Islet of Langerhans (tissue), 1 donor: ENCODE data around the gene NXPH1.

Experiments used
- FAIRE-seq: peaks from one replicate; lab custom pipeline; 2011; peaks lifted over from hg19 to GRCh38; lab: Jason Lieb, UNC

Gene NXPH1

GRCh38 chr7:8433477-8434289 is at the start of gene NXPH1:
TSS of gene NXPH1 (plus strand) at chr7:8433609.
- no peak for FAIRE-seq

- no peak for FAIRE-seq
Observed at GRCh38 chr7:8384901-8385300, 48.5 kb upstream of the NXPH1 start.

GRCh38 chr7:8386926-8387550 is 46.4 kb upstream of the NXPH1 start:
- no peak for FAIRE-seq

DNA sequence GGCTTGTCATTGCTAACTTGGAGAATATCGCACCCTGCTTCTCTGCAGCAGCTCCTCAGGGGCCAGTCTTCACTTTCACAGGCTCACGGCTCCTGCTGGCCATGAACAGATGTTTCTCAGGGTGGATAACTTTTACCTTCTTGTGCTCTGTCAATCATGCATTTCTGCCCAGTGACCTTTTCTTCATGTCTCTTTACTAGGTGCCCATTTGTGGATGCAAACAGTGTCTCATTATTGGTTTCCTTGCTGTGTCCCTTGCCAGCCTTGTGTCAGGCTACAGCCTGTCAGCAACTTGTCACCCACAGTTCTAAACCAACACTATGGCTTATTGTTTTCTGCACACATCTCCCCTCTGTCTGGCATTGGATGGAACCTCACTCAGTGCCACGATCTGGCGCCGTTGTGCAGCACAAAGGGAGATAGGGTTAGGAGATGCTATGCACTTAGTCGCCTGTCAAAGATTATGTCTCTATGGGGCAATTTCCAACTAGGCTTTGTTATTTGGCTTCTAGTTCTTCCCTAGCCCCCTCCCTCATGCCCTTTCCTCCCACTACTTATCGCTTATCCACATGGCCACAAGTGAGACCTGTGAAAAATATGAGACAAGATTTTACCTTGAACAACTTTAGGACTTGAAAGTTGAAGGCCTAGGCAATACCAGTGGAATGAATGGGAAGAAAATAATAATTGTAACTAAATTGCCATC is 45.7 kb upstream of the NXPH1 start:
- FAIRE-seq = no peak

- no peak for FAIRE-seq
Observed at GRCh38 chr7:8388257-8388625, 45.2 kb upstream of the NXPH1 start.

- no peak for FAIRE-seq
Observed at GRCh38 chr7:8389593-8390261, 43.7 kb upstream of the NXPH1 start.

- no peak for FAIRE-seq
Observed at GRCh38 chr7:8390262-8390626, 43.2 kb upstream of the NXPH1 start.

DNA sequence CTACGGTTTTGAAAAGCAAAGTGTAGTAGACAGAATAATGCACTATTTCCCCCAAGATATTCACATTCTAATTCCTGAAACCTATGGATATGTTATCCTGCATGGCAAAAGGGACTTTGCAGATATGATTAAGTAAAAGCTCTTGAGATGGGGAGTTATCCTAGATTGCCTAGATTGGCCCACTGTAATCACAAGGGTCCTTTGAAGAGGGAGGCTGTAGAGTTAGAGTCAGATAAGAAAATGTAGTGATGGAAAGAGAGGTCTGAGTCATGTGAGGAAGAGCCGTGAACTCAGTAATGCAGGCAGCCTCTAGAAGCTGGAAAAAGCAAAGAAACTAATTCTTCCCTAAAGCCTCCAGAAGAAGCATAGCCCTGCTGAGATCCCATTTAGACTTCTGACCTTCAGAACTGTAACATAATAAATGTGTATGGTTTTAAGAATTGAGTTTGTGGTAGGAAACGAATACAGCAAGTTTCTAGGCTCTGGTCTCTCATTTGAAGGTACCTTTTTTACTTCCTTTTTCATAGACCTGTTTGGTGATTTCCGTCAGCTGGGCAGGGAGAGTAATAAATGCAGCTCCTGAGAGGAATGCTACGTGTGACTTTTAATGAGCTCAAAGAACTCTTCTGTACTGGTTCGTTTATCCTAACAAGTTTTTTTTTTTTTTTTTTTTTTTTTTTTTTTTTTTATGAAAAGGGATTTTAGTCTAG is 41.9 kb upstream of the NXPH1 start:
- FAIRE-seq = no peak

- no peak for FAIRE-seq
Observed at GRCh38 chr7:8396294-8396693, 37.1 kb upstream of the NXPH1 start.

- no peak for FAIRE-seq
Observed at GRCh38 chr7:8408871-8409270, 24.5 kb upstream of the NXPH1 start.

DNA sequence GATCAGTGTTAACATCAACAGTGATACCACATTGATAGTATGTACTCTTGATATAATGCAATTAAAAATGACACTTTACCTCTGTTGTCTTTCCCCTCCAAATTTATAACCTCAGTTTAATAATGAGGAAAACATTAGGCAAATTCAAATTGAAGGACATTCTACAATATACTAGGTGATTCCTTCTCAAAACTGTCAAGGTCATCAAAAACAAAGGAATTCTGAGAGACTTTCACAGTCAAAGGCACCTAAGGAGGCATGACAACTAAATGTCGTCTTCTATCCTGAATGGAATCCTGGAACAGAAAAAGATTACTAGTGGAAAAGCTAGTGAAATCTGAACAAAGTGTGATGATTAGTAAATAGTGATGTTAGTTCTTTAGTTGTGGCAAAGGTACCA is 22.3 kb upstream of the NXPH1 start:
- no peak for FAIRE-seq

DNA sequence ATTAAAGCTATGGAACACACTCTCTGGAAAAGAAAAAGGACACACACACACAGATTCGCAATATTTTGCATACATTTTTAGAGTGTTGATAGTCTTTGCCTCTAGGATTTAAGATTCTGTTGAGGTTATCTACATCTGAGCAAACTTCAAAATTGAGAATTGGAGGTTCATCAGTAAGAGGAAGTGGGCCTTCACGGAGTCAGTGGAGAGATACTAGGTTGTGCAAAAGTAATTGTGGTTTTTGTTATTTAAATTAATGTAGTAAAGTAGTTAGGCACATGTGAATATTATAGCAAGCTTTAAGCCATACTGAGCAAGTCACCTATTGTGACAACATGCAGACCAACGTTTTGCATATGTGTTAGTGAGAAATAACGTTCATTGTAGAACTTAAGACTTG is 19.8 kb upstream of the NXPH1 start:
- no peak for FAIRE-seq

DNA sequence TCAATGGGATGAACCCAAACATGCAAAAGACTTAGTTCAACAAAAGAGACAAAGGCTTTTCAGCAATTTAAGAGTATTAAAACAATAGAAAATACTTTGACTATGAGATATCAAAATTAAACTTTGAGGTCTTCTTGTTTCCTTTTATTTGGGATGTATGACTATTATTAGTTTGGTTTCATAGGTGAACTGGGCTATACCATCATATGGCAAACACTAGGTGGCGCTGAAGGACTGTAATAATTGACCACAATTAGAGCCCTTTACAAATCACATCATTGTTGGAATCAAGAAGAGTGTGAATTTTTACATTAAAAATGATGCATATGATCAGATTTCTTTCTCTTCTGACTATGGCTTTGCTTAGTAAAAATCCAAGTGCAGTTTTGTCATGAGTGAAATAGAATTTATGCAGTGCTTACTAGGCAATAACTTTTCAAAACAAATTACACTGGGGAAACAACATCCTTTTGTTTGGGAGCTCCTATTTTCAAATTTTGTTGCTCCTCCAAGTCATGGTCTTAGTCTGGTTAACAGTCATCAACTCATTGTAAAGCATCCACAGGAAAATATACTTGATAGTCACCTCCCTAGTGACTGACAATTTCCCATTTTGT is 14.7 kb upstream of the NXPH1 start:
- peak; percentile 99 for FAIRE-seq

- FAIRE-seq = no peak
Observed at GRCh38 chr7:8422177-8422576, 11.2 kb upstream of the NXPH1 start.

GRCh38 chr7:8423057-8423456 is 10.4 kb upstream of the NXPH1 start:
- no peak for FAIRE-seq

GRCh38 chr7:8425223-8425622 is 8.2 kb upstream of the NXPH1 start:
- no peak for FAIRE-seq

DNA sequence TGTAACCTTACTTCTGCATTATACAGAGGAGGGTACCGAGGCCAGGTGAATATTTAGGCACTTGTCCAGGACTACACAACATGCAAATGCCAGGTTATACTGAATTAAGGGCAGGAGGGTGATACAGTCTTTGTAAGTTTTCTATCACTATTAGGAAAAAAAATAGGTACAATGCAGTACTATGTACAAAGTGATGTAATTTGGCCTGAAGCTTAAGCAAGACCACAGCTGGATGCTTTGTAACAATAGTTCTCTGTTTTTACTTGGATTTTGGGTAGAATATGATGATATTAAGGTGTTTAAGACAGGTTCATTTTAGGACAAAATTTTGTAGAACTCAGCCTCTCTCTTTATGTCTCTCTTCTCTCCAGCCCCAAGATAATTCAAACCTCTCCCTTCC is 2.8 kb upstream of the NXPH1 start:
- no peak for FAIRE-seq

- FAIRE-seq = no peak
Observed at GRCh38 chr7:8434290-8435002, 1.0 kb downstream of the NXPH1 start.

GRCh38 chr7:8435095-8435494 is 1.7 kb downstream of the NXPH1 start:
- no peak for FAIRE-seq

DNA sequence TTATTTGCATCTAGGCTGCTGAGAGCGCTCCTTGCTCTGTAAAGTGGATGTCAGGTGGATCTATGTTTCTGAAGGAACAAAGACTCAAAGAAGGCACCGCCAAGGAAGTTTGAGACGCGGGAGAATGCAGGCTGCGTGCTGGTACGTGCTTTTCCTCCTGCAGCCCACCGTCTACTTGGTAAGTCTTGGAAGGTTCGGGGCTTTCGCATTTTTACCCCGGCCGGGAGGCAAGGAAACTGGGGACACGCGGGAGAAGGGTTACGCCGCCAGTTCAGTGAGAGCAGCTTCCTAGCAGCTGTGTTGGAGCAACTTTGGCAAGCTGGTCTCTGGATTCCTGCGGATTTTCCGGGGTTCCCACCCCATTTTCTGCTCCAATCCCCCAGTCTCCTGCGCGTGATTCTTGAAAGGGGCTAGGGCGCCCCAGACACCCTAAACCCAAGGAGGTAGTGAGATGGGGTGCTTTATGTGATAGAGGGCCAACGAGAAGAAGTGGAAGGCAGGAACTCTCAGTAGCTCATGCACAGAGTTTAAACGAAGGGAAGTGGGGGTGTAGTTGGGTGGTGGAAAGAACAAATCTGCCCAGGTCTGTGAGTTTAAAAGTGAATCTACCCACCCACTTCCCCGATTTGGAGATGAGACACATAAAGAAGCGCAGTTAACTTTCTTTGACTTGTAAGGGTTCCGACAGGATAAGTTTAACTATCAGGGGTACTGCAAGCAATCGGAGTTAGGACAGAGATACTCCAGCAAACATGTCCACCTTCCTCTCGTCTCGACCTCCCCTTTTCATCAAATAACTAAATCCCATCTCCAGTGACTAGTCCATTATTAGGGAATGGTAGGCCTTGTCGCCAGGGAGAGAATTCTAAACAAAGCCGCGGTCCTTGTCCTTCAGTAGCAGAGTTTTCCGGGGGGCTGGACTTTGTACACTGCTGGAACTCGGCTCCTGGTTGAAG is 2.5 kb downstream of the NXPH1 start:
- FAIRE-seq = no peak
